PC-9 (cell line): Measurements from ENCODE around the gene TMEM168.

ENCODE experiments used
- CTCF ChIP-seq: fragments of 200-600 bp; sonication (generic); conservative IDR thresholded peaks from 2 replicates; pipeline ENCODE4 v1.6.1; 2017; ENCODE audit warnings: mixed run types, antibody characterized with exemption, mild to moderate bottlenecking, moderate library complexity
- EZH2 ChIP-seq: fragments of 200-600 bp; sonication (generic); IDR thresholded peaks from 2 replicates; pipeline ENCODE4 v1.8.0; 2017; ENCODE audit warnings: antibody characterized with exemption, low read depth

- TF ChIP-seq CTCF (no peak), EZH2 (no peak)
Measured at GRCh38 chr7:112735261-112735660, 54.9 kb downstream of the TMEM168 start.
